HG02884 (cell line): ENCODE data around the gene CERCAM.
"Not testable (repeated sequence)": the region's sequence is repeated elsewhere in the genome, so short reads cannot be mapped to it uniquely, and the experiment has no call there.

ENCODE experiments used
- ATAC-seq: cut with Tn5 transposase; IDR thresholded peaks from one replicate; pipeline ENCODE4 v1.9.1; 2021; ENCODE audit warnings: mild to moderate bottlenecking, moderate library complexity; ENCODE audit not compliant: unreplicated experiment

The CERCAM gene

DNA sequence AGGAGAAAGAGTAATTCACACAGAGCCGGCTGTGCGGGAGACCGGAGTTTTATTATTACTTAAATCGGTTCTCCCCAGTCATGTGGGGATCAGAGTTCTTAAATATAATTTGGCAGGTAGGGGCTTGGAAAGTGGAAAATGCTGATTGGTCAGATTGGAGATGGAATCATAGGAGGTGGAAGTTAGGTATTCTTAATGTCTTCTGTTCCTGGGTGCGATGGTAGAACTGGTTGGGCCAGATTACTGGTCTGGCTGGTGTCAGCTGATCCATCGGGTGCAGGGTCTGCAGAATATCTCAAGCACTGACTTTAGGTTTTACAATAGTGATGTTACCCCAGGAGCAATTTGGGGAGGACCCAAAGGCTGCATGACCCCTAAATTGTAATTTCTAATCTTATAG, 4.6 kb upstream of the CERCAM start:
- no peak for ATAC-seq

DNA sequence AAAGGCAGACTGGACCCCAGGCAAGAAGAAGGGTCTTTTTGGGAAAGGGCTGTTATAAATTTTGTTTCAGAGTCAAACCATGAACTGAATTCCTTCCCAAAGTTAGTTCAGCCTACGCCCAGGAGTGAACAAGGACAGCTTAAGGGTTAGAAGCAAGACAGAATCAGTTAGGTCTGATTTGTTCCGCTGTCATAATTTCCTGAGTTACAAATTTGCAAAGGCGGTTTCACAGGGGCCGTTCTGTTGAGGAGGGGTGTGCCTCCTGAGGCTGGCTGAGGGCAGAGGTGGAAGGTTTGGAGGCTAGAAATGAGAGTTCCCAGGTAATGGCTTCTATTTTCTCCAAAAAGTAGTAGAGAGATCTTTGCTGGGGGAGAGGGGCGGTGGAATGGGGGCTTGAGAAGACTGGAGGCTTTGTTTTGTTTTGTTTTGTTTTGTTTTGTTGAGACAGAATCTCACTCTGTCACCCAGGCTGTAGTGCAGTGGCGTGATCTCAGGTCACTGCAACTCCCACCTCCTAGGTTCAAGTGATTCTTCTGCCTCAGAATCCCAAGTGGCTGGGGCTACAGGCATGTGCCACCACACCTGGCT, 4.1 kb upstream of the CERCAM start:
- ATAC-seq: no peak

DNA sequence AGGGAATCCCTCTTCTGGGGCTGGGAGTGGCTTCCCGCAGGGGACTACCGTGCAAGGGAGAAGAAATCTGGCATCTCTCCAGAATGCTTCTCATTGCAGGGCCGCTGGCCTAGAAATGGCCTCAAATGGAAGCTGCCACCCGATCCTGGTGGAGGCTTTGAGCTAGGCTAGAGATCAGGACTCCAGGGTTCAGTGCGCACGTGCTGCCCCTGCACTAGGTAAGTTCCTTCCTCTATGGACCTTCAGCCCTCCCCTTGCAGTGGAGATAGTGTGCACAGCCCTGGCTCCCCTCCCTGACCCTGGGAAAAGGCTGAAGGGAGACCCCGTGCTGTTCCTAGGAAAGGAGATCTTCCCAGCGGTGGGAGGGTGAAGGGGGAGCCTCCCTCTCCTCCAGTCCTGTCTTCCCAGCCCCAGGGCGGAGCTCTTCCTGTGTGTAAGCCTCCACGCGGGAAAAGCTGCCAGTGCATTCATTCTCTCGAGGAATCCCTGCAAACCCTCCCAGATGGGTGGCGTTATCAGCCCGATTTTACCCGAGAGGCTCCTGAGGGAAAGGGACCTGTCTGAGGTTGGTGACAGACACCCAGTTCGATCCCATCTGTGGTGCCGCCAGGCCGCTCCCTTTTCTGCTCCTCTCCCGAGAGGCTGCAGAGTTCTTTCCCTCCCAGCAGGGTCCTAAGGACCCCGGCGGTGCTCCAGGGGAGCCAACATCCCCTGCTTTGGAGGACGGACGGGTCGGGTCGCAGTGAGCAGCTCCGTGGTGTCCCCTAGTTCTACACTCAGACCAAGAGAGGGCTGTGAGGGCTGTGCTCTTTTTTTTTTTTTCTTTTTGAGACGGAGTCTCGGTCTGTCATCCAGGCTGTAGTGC, 1.4 kb upstream of the CERCAM start:
- no peak for ATAC-seq

DNA sequence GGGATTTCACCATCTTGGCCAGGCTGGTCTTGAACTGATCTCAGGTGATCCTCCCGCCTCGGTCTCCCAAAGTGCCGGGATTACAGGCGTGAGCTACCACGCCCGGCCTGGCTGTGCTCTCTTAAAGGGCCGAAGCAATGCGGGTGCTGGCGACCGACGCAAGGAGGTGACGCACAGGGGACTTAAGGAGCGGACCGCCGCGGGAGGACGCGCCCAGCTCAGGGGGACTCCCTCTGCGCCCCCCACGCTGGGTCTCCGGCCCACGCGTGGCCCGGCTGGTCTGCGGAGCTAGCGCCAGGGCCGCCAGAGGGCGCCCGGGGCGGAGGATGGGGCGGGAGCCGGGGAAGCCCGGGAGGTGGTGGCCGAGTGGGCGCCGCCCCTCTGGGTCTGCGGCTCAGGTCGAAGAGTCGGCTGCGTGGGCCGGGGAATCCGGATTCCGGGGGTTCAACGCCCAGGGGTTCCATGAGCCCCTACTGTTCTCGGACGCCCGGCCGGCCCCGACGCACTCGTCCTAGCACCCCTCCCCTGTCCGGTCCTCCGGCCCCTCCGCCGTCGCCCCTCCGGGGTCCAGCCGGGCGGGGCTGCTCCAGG, 502 bp upstream of the CERCAM start:
- peak; percentile 61 for ATAC-seq

- ATAC-seq: no peak
These were observed 882 bp downstream of the CERCAM start for GRCh38 chr9:128421482-128421996.

- not testable (repeated sequence) for ATAC-seq
These were observed 1.5 kb downstream of the CERCAM start for GRCh38 chr9:128422022-128422782.

DNA sequence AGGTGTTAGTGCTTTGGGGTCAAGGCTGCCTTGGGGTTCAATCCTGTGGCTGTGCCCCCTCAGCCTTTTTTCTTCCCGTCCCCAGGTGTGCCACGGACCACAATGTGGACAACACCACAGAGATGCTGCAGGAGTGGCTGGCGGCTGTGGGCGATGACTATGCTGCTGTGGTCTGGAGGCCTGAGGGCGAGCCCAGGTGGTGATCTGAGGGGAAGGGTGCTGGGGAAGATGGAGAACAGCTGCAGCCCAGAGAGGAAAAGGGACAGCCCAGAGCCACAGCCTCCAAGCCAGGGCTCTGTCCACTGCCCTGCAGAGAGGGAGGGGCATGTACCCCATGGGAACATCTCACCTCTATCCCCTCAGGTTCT, 2.1 kb downstream of the CERCAM start:
- no peak for ATAC-seq

GRCh38 chr9:128423356-128423755, 2.7 kb downstream of the CERCAM start:
- not testable (repeated sequence) for ATAC-seq

- ATAC-seq: no peak
These were observed 3.7 kb downstream of the CERCAM start for GRCh38 chr9:128424268-128424780.

DNA sequence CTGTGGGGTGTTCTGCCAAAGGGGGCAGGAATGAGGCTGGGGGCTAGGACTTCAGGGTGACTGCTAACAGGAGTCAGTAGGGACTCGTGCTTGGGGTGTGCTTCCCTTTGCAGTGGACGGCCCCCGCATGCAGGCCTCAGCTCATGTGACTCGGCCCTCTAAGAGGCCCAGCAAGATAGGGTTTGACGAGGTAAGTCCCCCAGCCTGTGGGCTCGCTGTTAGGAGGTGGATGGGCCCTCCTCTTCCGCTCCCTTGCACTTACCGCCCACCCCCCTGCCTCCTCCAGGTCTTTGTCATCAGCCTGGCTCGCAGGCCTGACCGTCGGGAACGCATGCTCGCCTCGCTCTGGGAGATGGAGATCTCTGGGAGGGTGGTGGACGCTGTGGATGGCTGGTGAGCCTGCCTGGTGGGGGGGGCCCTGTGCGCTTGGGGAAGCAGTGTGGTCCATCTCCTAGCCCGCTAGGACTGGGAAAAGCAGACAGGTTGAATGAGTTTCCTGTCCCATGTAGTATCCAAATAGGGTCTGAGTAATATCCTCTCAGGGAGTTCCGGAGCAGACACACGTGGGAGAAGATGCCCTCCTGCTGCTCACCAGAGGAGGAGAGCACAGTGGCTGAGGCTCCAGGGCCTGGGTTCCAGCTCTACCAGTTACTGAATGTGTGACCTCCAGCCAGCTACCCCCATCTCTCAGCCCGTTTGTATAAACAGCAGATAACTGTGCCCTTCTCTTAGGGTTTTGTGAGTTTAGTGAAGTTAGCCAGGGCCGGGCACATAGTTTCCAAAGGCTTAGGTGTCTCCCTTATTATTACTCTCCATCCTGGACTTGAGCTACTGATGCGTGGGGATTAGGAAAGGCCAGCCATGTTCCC, 8.2 kb downstream of the CERCAM start:
- ATAC-seq: no peak

GRCh38 chr9:128429513-128430086, 8.9 kb downstream of the CERCAM start:
- no peak for ATAC-seq

- ATAC-seq: no peak
These were observed 10.6 kb downstream of the CERCAM start for GRCh38 chr9:128431207-128431606.

GRCh38 chr9:128434340-128434739, 13.7 kb downstream of the CERCAM start:
- no peak for ATAC-seq

GRCh38 chr9:128435611-128436010, 15.0 kb downstream of the CERCAM start:
- ATAC-seq: no peak

DNA sequence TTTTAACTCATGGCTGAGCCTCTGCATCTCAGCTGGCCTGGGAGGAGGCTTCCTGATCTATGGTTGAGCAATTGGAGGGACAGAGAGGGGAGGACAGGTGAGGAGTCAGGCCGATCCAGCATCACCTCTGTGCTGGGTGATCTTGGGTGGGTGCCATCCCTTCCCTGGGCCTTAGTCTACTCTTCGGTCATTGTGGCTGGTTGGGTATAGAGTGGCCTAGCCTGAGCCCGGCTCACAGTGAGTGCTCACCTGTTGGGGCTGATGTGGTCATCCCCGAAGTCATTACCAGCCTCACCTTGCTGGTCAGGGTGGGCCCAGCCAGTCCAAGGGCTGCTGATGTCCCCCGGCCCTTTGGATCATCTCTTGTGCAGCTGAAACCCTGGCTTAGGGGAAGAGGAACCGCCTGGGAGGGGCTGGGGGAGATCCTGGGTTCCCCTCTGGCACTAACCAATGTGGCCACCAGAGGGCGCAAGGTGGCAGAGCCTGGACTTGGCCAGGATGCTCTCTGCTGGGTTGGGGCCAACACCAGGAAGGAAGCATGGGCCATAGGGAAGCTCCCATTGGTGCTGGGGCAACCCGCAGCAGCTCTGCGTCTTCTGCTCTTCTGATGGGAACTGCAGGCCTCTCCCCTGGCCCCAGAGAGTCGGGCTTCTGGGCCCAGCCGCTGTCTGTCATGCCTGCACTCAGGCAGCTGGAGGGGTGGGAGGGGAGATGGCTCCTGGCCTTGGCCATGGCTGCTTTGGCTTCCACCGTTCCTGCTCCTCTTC, 17.9 kb downstream of the CERCAM start:
- ATAC-seq: no peak

DNA sequence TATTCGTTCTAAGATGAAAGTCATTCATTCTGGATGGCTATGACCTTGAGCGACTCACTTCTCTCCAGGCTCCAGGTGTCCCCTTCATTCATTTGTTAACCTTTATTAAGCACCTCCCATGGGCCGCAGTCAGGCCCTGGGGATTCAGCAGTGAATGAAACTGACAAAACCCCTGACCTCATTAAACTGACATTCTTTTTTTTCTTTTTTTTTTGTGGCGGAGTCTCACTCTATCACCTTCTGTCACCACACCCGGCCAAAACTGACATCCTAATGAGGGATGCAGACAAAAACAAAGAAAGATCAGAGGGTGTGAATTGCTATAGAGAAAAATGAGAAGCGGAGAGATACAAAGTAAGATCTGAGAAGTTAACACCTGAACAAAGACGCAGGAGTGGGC, 18.6 kb downstream of the CERCAM start:
- no peak for ATAC-seq

DNA sequence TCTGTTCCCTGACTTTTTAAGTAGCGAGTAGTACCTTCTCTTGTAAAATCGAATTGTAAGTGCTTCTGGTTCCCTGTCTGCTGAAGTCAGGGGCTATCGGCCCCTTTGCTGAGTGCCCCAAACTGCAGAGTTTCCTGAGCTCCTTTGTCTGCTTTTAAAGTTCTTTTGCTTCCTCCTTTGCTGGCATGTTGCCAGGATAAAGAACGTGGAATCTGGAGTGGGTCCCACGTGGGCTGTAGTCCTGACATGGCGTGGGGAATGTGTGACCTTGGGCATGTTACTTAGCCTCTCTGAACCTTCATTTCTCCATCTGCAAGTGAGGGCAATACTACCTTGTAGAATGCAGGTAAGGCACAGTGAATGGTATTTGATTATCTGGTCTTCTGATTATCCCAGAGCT, 21.5 kb downstream of the CERCAM start:
- no peak for ATAC-seq

DNA sequence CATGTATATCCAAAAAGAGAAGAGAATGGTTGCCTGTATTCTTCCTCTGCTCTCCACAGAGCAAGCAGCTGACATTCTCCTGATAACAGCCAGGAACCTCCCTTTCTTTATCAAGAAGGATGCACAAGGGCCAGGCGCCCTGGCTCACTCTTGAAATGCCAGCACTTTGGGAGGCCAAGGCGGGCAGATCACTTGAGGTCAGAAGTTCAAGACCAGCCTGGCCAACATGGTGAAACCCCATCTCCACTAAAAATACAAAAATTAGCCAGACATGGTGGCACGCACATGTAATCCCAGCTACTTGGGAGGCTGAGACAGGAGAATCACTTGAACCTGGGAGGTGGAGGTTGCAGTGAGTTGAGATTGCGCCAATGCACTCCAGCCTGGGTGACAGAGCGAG, 25.8 kb downstream of the CERCAM start:
- not testable (repeated sequence) for ATAC-seq

GRCh38 chr9:128448746-128449145, 28.1 kb downstream of the CERCAM start:
- ATAC-seq: no peak
